NCI-H187 (cell line): ENCODE measurements around the gene GTF3C5.
"Not testable (repeated sequence)": the region's sequence is repeated elsewhere in the genome, so short reads cannot be mapped to it uniquely, and the experiment has no call there.

Experiments
- DNase-seq, 2 experiments: peaks; one replicate each; lab custom pipeline; 2025; lab: John Stamatoyannopoulos, UW

Gene GTF3C5

DNA sequence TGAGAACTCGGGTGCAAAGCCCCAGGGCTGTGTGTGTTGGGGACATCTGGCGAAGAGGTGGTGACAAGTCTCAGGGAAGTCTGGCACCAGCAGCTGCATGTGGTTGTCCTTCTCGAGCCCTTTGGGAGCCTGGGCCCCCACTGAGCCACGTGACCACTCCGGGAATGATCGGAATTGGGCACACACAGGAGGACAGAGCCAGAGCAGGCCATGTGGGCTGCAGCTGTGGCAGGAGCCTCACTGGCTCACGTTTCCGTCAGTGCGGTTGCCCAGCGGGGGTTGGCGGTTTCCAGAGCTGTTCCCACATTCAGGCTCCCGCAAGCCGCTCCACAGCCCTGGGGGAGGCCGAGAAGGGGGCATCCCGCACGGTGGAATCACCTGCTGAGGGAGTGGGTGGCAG is 24.2 kb downstream of the GTF3C5 start:
- DNase-seq, result no peak

DNA sequence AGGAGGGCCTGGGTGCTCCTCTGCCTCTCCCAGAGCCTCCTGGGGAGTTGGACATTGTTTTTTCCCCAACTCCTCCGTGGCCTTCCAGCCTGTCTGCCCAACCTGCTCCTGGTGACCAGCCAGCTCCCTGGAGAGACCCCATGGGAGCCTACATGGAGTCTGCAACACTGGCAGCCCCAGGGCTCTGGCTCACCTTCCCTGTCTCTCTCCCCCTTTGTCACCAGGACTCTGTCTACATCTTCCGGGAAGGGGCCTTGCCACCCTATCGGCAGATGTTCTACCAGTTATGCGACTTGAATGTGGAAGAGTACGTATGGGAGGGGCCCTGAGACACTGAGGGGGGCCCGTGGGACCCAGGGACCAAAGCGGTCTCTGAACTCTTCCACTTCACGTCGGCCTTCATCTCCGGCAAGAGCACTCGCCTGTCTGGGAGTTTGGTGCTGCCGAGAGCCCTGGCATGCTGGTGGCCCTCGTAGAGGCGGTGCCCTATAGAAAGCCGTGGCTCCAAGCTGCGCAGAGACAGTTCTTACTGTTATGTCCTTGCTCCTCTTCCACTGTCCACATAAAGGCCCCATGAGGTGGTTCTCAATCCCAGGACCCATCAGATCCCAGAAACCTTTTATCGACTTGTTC is 25.1 kb downstream of the GTF3C5 start:
- no peak for DNase-seq

DNA sequence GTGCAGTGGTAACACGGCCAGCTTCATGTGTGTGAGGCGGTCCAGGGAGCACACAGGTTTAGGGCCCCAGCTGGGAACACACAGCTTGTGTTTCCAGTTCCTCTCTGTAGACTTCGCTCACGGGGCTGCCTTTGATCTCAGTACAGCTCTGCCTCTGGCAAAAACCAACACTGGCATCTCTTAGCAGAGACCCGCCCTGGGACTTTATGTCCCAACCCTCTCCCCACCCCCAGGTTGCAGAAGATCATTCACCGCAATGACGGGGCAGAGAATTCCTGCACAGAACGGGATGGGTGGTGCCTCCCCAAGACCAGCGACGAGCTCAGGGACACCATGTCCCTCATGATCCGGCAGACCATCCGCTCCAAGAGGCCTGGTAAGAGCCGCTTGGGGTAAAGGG is 25.7 kb downstream of the GTF3C5 start:
- DNase-seq, result no peak

DNA sequence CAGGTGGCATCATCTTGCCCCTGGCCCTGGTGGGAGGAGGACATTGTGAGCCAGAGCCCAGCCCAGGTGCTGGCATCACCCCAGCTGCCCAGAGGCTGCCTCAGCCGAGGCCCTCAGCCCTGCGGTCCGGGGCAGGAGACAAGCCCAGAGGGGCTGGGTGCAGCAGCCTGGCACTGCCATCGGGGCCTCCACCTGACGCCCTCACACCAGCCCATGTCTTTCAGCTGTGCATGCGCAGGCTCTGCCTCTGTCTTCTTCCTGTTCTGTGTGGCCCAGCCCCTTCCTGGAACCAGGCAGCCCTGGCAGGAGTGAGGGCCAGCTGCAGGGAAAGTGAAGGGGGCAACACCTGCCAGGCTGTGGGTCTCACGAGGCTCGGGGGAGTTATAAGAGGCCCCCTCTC is 26.2 kb downstream of the GTF3C5 start:
- no peak for DNase-seq

GRCh38 chr9:133057553-133057952 is 26.8 kb downstream of the GTF3C5 start:
- no peak for DNase-seq

DNA sequence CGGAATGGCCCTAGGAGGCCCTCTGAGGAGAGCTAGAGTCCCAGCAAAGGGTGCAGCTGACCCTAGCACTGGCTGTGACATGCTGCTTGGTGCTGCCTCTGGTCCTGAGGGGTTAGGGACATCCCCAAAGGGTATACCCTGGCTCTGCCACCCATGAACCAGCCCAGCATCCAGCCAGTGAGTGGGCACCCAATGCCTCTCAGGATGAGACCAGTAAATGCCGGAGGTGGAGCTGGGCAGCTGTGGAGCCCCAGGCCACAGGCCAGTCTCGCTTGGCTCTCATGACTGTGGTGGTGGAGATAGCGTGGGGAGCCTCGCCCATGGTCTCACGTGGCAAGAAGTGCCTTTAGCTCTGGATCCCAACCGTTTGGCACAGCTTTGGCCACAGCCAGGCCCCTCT is 27.3 kb downstream of the GTF3C5 start:
- no peak for DNase-seq

GRCh38 chr9:133058550-133059320 is 27.9 kb downstream of the GTF3C5 start:
- DNase-seq, result no peak

GRCh38 chr9:133059623-133060022 is 28.8 kb downstream of the GTF3C5 start:
- no peak for DNase-seq

DNA sequence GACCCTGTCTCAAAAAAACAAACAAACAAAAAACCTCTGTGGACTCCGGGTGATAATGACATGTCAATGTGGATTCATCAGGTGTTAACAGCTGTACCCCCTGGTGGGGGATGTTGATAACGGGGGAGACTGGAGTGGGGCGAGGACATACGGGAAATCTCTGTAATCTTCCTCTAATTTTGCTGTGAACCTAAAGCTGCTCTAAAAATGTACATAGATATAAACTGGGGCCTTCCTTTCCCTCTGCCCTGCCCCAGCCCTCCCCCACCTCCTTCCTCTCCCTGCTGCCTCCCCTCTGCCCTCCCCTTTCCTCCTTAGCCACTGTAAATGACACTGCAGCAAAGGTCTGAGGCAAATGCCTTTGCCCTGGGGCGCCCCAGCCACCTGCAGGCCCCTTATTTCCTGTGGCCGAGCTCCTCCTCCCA is 29.6 kb downstream of the GTF3C5 start:
- no peak for DNase-seq

GRCh38 chr9:133061019-133061763 is 30.4 kb downstream of the GTF3C5 start:
- DNase-seq, result not testable (repeated sequence)

GRCh38 chr9:133061764-133062145 is 31.0 kb downstream of the GTF3C5 start, which contains the start of gene CEL:
Gene CEL, plus strand, starts transcription at chr9:133061981. Its CDS starts 22 bp downstream, at chr9:133062003.
- DNase-seq, result peak in 1 of 2 experiments; percentile 5

DNA sequence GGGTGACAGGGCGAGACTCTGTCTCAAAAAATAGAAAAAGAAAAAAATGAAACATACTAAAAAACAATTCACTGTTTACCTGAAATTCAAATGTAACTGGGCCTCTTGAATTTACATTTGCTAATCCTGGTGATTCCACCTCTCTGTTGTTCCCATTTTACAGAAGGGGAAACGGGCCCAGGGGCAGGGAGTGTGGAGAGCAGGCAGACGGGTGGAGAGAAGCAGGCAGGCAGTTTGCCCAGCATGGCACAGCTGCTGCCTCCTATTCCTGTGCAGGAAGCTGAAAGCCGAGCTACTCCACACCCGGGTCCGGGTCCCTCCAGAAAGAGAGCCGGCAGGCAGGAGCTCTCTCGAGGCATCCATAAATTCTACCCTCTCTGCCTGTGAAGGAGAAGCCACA is 31.8 kb downstream of the GTF3C5 start:
- DNase-seq, result not testable (repeated sequence)

GRCh38 chr9:133063159-133063499 is 32.3 kb downstream of the GTF3C5 start:
- no peak for DNase-seq

DNA sequence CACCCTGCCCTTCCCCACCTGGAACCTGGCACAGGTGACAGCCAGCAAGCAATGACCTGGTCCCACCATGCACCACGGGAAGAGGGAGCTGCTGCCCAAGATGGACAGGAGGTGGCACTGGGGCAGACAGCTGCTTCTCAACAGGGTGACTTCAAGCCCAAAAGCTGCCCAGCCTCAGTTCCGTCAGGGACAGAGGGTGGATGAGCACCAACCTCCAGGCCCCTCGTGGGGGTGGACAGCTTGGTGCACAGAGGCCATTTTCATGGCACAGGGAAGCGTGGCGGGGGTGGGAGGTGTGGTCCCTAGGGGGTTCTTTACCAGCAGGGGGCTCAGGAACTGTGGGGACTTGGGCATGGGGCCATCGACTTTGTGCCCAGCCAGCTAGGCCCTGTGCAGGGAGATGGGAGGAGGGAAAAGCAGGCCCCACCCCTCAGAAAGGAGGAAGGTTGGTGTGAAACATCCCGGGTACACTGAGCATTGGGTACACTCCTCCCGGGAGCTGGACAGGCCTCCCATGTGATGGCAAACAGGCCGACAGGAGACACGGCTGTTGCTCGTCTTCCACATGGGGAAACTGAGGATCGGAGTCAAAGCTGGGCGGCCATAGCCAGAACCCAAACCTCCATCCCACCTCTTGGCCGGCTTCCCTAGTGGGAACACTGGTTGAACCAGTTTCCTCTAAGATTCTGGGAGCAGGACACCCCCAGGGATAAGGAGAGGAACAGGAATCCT is 32.9 kb downstream of the GTF3C5 start:
- no peak for DNase-seq

DNA sequence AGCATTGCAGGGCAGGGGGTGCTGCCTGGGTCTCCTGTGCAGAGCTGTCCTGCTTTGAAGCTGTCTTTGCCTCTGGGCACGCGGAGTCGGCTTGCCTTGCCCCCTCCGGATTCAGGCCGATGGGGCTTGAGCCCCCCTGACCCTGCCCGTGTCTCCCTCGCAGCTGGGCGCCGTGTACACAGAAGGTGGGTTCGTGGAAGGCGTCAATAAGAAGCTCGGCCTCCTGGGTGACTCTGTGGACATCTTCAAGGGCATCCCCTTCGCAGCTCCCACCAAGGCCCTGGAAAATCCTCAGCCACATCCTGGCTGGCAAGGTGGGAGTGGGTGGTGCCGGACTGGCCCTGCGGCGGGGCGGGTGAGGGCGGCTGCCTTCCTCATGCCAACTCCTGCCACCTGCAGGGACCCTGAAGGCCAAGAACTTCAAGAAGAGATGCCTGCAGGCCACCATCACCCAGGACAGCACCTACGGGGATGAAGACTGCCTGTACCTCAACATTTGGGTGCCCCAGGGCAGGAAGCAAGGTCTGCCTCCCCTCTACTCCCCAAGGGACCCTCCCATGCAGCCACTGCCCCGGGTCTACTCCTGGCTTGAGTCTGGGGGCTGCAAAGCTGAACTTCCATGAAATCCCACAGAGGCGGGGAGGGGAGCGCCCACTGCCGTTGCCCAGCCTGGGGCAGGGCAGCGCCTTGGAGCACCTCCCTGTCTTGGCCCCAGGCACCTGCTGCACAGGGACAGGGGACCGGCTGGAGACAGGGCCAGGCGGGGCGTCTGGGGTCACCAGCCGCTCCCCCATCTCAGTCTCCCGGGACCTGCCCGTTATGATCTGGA is 33.7 kb downstream of the GTF3C5 start:
- DNase-seq, result no peak

- no peak for DNase-seq
These were observed 34.2 kb downstream of the GTF3C5 start for GRCh38 chr9:133065070-133065388.

DNA sequence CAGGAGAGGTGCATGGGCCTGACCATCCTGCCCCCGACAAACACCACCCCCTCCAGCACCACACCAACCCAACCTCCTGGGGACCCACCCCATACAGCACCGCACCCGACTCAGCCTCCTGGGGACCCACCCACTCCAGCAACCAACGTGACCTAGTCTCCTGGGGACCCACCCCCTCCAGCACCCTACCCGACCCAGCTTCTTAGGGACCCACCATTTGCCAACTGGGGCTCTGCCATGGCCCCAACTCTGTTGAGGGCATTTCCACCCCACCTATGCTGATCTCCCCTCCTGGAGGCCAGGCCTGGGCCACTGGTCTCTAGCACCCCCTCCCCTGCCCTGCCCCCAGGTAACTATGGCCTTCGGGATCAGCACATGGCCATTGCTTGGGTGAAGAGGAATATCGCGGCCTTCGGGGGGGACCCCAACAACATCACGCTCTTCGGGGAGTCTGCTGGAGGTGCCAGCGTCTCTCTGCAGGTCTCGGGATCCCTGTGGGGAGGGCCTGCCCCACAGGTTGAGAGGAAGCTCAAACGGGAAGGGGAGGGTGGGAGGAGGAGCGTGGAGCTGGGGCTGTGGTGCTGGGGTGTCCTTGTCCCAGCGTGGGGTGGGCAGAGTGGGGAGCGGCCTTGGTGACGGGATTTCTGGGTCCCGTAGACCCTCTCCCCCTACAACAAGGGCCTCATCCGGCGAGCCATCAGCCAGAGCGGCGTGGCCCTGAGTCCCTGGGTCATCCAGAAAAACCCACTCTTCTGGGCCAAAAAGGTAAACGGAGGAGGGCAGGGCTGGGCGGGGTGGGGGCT is 35.6 kb downstream of the GTF3C5 start:
- no peak for DNase-seq

GRCh38 chr9:133067006-133067405 is 36.2 kb downstream of the GTF3C5 start:
- no peak for DNase-seq

GRCh38 chr9:133067813-133068212 is 37.0 kb downstream of the GTF3C5 start:
- no peak for DNase-seq

DNA sequence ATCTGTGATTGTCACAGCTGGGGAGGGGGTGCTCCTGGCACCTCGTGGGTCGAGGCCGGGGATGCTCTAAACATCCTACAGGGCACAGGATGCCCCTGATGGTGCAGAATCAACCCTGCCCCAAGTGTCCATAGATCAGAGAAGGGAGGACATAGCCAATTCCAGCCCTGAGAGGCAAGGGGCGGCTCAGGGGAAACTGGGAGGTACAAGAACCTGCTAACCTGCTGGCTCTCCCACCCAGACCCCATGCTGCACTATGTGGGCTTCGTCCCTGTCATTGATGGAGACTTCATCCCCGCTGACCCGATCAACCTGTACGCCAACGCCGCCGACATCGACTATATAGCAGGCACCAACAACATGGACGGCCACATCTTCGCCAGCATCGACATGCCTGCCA is 37.6 kb downstream of the GTF3C5 start:
- DNase-seq, result not testable (repeated sequence)

DNA sequence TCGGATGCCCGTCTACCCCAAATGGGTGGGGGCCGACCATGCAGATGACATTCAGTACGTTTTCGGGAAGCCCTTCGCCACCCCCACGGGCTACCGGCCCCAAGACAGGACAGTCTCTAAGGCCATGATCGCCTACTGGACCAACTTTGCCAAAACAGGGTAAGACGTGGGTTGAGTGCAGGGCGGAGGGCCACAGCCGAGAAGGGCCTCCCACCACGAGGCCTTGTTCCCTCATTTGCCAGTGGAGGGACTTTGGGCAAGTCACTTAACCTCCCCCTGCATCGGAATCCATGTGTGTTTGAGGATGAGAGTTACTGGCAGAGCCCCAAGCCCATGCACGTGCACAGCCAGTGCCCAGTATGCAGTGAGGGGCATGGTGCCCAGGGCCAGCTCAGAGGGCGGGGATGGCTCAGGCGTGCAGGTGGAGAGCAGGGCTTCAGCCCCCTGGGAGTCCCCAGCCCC is 39.7 kb downstream of the GTF3C5 start:
- not testable (repeated sequence) for DNase-seq
